WERI-Rb-1 (cell line): ENCODE measurements around the gene GHRHR.

Experiments
- DNase-seq: peaks from one replicate; pipeline ENCODE4 v3.0.0-alpha.2; 2020
- H3K27ac ChIP-seq: fragments of 250-450 bp; sonication (Bioruptor Pico); 2 replicates; pipeline ENCODE4 v1.5.1; 2020; ENCODE audit warnings: mild to moderate bottlenecking, moderate library complexity
- H3K27me3 ChIP-seq: fragments of 250-450 bp; sonication (Bioruptor Pico); 2 replicates; pipeline ENCODE4 v1.5.1; 2021; ENCODE audit warnings: mild to moderate bottlenecking, low read depth, moderate library complexity; ENCODE audit not compliant: insufficient read depth, severe bottlenecking
- H3K36me3 ChIP-seq: fragments of 250-450 bp; sonication (Bioruptor Pico); 2 replicates; pipeline ENCODE4 v1.5.1; 2020; ENCODE audit warnings: mild to moderate bottlenecking, moderate library complexity
- H3K4me3 ChIP-seq: 2 replicates; pipeline ENCODE4 v1.5.1; 2011; ENCODE audit warnings: low read depth, mild to moderate bottlenecking, control low read depth, low read length
- H3K9me3 ChIP-seq: fragments of 250-450 bp; sonication (Bioruptor Pico); 2 replicates; pipeline ENCODE4 v1.5.1; 2021; ENCODE audit warnings: mild to moderate bottlenecking, moderate library complexity; ENCODE audit not compliant: severe bottlenecking
- CTCF ChIP-seq: IDR thresholded peaks from 2 replicates; pipeline ENCODE4 v1.5.1; 2011; ENCODE audit warnings: low read depth, mild to moderate bottlenecking, control low read depth, inconsistent platforms, low read length

Gene GHRHR

GRCh38 chr7:30998180-30998579, 34.4 kb downstream of the GHRHR start:
- Histone ChIP-seq H3K4me3 (no peak overlapping the region), H3K36me3 (no peaks in the 10 kb centered on the region), H3K27me3 (no peaks in the 10 kb centered on the region), H3K27ac (no peak overlapping the region), H3K9me3 (no peaks in the 10 kb centered on the region)
- DNase-seq, result no peak
- TF ChIP-seq CTCF, result no peak

DNA sequence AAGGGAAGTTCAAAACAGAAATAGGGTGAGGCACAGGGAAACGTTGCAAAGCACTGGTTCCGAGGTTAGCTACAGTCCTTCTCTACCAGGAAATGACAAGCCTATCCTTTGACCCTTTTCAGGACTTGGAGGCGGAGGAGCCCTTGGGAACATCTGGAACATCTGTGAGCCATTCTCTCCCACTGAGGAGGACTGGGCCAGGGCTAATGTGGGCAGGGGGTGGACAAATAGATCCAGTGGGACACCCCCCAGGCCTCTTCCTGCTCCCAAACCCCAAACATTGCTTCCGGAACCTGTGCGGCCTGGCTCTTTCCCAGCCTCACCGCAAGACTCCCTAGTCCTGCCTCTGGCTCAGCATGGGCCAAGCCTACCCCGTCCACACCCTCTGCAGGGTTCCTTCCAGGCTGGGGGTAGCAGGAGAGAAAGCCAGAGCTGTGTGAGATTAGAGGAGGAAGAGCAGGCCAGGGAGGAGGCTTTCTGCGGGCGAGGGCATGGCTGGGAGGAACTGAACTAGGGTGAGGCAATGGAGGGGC, 36.5 kb downstream of the GHRHR start:
- no peak for DNase-seq
- no peak overlapping the region for H3K4me3 ChIP-seq
- no peaks in the 10 kb centered on the region for H3K36me3 ChIP-seq
- H3K27ac ChIP-seq, result no peak overlapping the region
- no peaks in the 10 kb centered on the region for H3K9me3 ChIP-seq
- no peaks in the 10 kb centered on the region for H3K27me3 ChIP-seq
- no peak for TF ChIP-seq CTCF

DNA sequence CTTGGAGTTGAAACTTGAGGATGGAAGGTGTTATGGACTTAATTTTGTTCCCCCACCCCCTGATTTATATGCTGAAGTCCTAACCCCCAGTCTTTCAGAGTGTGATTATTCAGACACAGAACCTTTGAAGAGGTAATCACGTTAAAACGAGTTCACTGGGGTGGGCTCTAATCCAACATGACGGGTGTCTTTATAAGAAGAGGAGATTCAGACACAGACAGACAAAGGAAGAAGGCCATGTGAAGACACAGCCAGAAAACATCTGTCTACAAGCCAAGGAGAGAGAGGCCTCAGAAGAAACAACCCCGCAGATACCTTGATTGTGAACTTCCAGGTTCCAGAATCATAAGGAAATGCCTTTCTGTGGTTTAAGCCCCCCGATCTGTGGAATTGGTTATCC, 37.0 kb downstream of the GHRHR start:
- H3K27me3 ChIP-seq, result no peaks in the 10 kb centered on the region
- H3K36me3 ChIP-seq, result no peaks in the 10 kb centered on the region
- no peak overlapping the region for H3K27ac ChIP-seq
- no peak overlapping the region for H3K4me3 ChIP-seq
- no peaks in the 10 kb centered on the region for H3K9me3 ChIP-seq
- no peak for TF ChIP-seq CTCF
- DNase-seq, result no peak

GRCh38 chr7:31002256-31002655, 38.5 kb downstream of the GHRHR start:
- Histone ChIP-seq H3K36me3 (no peaks in the 10 kb centered on the region), H3K9me3 (no peaks in the 10 kb centered on the region), H3K27ac (no peak overlapping the region), H3K4me3 (no peak overlapping the region), H3K27me3 (no peaks in the 10 kb centered on the region)
- TF ChIP-seq CTCF, result no peak
- DNase-seq, result no peak

- TF ChIP-seq CTCF, result no peak
- DNase-seq, result no peak
- H3K27ac ChIP-seq, result no peak overlapping the region
- H3K4me3 ChIP-seq, result no peak overlapping the region
- no peaks in the 10 kb centered on the region for H3K36me3 ChIP-seq
- no peaks in the 10 kb centered on the region for H3K9me3 ChIP-seq
- H3K27me3 ChIP-seq, result no peaks in the 10 kb centered on the region
Observed at GRCh38 chr7:31003097-31003496, 39.3 kb downstream of the GHRHR start.

GRCh38 chr7:31003721-31004120, 40.0 kb downstream of the GHRHR start:
- H3K4me3 ChIP-seq, result no peak overlapping the region
- no peak overlapping the region for H3K27ac ChIP-seq
- H3K27me3 ChIP-seq, result no peaks in the 10 kb centered on the region
- DNase-seq, result no peak
- H3K9me3 ChIP-seq, result no peaks in the 10 kb centered on the region
- TF ChIP-seq CTCF, result no peak
- no peaks in the 10 kb centered on the region for H3K36me3 ChIP-seq
